HS-27A (cell line): Measurements from ENCODE around the gene IKBKG.
"Not testable (repeated sequence)": the region's sequence is repeated elsewhere in the genome, so short reads cannot be mapped to it uniquely, and the experiment has no call there.

Experiments used
- DNase-seq: peaks from one replicate; pipeline ENCODE4 v3.0.0-alpha.2; 2012; ENCODE audit warnings: low read depth, missing footprints

IKBKG gene

DNA sequence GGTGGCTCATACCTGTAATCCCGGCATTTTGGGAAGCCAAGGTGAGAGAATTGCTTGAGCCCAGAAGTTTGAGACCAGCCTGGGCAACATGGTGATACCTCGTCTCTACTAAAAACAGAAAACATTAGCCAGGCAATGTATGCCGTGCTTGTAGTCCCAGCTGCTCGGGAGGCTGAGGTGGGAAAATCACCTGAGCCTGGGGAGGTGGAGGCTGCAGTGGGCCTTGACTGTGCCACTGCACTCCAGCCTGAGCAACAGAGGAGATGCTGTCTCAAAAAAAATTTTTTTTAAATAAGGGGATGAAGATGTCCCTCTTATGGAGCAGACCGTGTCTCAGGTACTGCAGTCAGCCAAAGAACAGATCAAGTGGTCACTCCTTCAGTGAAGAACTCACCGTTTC is 58.1 kb downstream of the IKBKG start:
- no peak for DNase-seq

DNA sequence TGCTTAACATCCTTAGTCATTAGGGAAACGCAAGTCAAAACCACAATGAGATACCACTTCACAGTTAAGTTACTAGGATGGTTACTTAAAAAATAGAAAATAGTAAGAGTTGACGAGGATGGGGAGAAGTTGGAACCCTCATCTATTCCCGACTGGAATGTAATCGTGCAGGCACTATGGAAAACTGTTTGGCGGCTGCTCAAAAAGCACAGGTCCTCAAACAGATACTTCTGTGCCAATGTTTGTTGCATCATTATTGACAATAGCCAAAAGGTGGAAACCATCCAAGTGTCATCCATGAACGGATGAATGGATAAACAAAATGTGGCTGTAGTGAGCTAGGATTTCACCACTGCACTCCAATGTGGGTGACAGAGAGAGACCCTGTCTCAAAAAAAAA is 60.0 kb downstream of the IKBKG start:
- DNase-seq: no peak

DNA sequence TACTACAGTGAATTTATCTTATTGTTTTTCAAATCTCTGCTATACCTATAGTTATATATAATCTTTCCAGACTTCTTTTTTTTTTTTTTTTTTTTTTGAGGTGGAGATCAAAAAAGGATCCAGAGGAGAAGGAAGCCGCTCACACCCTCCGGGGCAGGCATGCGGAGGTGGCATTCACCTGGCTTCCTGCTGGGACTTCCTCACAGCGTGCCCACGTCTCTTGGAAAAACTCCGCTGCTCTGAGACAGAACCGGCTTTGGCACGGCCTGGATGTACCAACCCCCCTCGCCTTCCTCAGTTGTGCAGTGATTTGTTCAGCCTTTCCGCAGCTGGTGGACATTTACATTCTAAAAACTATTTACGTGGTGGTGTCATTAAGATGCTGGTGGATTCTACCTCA is 60.6 kb downstream of the IKBKG start:
- DNase-seq: not testable (repeated sequence)

DNA sequence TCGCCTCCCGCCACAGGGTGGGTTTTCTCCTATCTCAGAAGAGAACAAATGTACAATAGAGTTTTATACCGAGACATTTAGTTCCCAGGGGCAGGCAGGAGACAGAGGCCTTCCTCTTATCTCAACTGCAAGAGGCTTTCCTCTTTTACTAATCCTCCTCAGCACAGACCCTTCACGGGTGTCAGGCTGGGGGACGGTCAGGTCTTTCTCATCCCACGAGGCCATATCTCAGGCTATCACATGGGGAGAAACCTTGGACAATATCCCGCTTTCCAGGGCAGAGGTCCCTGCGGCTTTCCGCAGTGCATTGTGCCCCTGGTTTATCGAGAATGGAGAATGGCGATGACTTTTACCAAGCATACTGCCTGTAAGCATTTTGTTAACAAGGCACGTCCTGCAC is 61.4 kb downstream of the IKBKG start:
- not testable (repeated sequence) for DNase-seq

DNA sequence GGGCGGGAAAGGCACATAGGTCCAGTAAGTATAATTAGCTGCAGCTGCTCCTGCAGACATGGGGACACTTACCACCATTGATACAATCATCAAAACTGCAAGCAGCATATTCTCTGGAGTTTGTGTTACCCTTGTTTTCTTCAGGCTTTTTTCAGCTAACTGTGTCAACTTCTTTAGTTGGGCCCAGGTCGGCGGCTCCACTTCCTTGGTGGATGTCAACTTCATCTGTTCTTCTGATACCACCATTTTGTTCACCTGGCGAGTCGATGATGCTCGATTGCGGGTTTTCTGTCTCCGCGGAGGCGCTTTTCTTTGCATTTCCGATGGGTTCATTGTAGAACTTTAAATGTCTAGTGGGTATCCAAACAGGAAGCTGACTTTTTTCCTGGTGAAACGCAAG is 63.7 kb downstream of the IKBKG start:
- DNase-seq: not testable (repeated sequence)

DNA sequence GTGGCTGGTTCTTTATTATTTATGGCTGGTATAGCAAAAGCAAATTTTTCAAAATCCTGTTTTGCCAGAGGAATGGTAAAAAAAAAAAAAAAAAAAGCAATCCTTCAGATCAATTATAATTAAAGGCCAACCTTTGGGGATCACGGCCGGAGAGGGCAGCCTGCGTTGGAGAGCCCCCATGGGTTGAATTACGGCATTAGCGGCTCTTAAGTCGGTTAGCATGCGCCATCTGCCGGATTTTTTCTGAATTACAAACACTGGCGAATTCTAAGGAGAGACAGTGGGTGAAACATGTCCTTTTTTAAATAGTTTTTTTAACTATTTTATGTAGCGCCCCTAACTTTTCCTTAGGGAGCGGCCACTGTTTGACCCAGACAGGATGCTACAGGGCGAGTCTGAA is 66.2 kb downstream of the IKBKG start:
- not testable (repeated sequence) for DNase-seq
